ENCODE results near the gene TMEM87A. TPM values are rescaled to one million over a fixed set of nuclear protein-coding genes. Genes with fewer than 3 reads are reported as not detected.

TMEM87A gene
- total and polyA plus RNA-seq, 12 donors, result 10.3 to 25.9 (median 20.2) TPM

DNA sequence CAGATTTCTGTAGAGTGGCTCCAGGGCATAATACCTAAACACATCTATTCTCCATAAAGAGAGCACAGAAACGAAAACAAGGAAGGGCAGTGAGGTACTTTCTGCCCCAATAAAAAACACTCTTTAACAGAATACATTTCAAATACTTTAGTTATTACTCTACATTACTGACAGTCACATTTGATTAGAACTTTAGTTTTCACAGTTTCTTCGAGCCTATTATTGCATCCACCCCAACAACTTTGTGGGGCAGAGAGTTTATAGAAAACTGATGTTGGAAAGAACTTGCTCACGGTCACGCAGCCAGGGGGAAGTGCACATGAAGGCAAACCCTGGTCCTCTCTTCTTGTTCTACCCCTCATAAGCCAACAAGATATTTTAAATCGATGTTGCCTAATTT is 74.1 kb downstream of the TMEM87A start:
- H3K27ac ChIP-seq, result no peak overlapping the region
- intact Hi-C loops (cut with DNase I), result no loop called here
- ATAC-seq, result no peak
- TF ChIP-seq, protein P1, sequence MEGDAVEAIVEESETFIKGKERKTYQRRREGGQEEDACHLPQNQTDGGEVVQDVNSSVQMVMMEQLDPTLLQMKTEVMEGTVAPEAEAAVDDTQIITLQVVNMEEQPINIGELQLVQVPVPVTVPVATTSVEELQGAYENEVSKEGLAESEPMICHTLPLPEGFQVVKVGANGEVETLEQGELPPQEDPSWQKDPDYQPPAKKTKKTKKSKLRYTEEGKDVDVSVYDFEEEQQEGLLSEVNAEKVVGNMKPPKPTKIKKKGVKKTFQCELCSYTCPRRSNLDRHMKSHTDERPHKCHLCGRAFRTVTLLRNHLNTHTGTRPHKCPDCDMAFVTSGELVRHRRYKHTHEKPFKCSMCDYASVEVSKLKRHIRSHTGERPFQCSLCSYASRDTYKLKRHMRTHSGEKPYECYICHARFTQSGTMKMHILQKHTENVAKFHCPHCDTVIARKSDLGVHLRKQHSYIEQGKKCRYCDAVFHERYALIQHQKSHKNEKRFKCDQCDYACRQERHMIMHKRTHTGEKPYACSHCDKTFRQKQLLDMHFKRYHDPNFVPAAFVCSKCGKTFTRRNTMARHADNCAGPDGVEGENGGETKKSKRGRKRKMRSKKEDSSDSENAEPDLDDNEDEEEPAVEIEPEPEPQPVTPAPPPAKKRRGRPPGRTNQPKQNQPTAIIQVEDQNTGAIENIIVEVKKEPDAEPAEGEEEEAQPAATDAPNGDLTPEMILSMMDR (IDR thresholded peaks at IDR 0.05), result no peak
- DNase-seq, result no peak
- H3K4me3 ChIP-seq, result no peak overlapping the region
- peaks cover 0 to 6% (median 0%) of the 10 kb centered on the region in 9 donors for H3K4me1 ChIP-seq
- H3K27me3 ChIP-seq, result no peaks in the 10 kb centered on the region
- H3K9me3 ChIP-seq, result peaks cover 0 to 4% (median 0%) of the 10 kb centered on the region in 11 donors
- WGBS, 2 donors, result 95 to 97% methylated on average over 5 of the region's 5 CpGs
- H3K36me3 ChIP-seq, result peaks cover 0 to 65% (median 12%) of the 10 kb centered on the region in 9 donors

GRCh38 chr15:42198516-42198915 is 74.7 kb downstream of the TMEM87A start:
- peaks cover 0 to 6% (median 0%) of the 10 kb centered on the region in 9 donors for H3K4me1 ChIP-seq
- TF ChIP-seq, protein P1 (IDR thresholded peaks at IDR 0.05), result no peak
- intact Hi-C loops (cut with DNase I), result no loop called here
- ATAC-seq (no peak), DNase-seq (no peak)
- peaks cover 0 to 67% (median 12%) of the 10 kb centered on the region in 9 donors for H3K36me3 ChIP-seq
- 96 to 100% methylated on average over 1 of the region's 1 CpG for WGBS, 2 donors
- H3K27me3 ChIP-seq, result no peaks in the 10 kb centered on the region
- H3K9me3 ChIP-seq, result peaks cover 0 to 4% (median 0%) of the 10 kb centered on the region in 11 donors
- H3K27ac ChIP-seq, result no peak overlapping the region
- H3K4me3 ChIP-seq, result no peak overlapping the region

DNA sequence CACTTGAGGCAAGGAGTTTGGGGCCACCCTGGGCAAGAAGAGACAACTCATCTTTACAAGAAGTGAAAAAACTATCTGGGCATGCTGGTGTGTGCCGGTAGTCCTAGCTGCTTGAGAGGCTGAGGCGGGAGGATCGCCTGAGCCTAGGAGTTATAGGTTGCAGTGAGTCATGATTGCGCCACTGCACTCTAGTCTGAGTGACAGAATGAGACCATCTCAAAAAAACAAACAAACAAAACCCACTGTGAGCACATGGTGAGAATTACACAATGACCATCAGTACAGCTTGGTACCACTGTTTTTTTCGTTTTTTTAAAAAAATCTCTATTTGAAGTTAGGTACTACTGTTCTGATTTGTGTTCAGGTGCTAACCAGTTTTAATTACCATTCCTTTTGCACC is 78.7 kb downstream of the TMEM87A start:
- DNase-seq (no peak), ATAC-seq (no peak)
- intact Hi-C loops (cut with DNase I), result no loop called here
- Histone ChIP-seq H3K9me3 (peaks cover 0 to 4% (median 0%) of the 10 kb centered on the region in 11 donors), H3K4me3 (no peak overlapping the region), H3K27me3 (no peaks in the 10 kb centered on the region), H3K27ac (no peak overlapping the region), H3K4me1 (peaks cover 0 to 6% (median 0%) of the 10 kb centered on the region in 9 donors), H3K36me3 (peaks cover 0 to 81% (median 36%) of the 10 kb centered on the region in 9 donors)
- WGBS, 2 donors, result 95 to 96% methylated on average over 5 of the region's 5 CpGs
- TF ChIP-seq, protein P1 (IDR thresholded peaks at IDR 0.05), result no peak

DNA sequence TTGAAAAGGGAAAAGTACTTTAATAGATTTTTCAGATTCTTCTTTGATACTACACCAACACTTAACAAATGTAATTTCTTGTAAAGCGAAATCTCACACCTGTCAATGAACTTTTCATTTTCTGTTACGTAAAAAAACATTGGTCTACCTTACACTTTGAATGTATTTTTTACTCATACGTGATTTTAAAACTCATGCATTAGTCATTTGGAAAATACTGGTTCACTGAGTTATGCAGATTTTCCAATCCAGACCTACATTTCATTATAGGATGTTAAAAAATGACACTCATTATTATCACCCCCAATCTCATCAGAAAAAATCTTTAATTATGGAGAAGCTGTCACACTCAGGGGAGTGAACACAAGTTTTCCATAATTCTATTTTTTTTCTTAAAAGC is 79.8 kb downstream of the TMEM87A start:
- intact Hi-C loops (cut with DNase I), result no loop called here
- Histone ChIP-seq H3K36me3 (peaks cover 0 to 81% (median 39%) of the 10 kb centered on the region in 9 donors), H3K27me3 (no peaks in the 10 kb centered on the region), H3K4me1 (peaks cover 0 to 6% (median 0%) of the 10 kb centered on the region in 9 donors), H3K4me3 (no peak overlapping the region), H3K9me3 (peaks cover 0 to 4% (median 0%) of the 10 kb centered on the region in 11 donors), H3K27ac (no peak overlapping the region)
- DNase-seq, result no peak
- TF ChIP-seq, protein P1 (IDR thresholded peaks at IDR 0.05), result no peak
- no peak for ATAC-seq
- 97% methylated on average over 3 of the region's 3 CpGs for WGBS, 2 donors

All from heart right ventricle (tissue), 16 donors.